ENCODE measurements around the gene RPRD1B. TPM values are rescaled to one million over a fixed set of nuclear protein-coding genes. Genes with fewer than 3 reads are reported as not detected.

Gene RPRD1B
- total RNA-seq, 1 experiment from 2014 or later: 55.1 TPM

DNA sequence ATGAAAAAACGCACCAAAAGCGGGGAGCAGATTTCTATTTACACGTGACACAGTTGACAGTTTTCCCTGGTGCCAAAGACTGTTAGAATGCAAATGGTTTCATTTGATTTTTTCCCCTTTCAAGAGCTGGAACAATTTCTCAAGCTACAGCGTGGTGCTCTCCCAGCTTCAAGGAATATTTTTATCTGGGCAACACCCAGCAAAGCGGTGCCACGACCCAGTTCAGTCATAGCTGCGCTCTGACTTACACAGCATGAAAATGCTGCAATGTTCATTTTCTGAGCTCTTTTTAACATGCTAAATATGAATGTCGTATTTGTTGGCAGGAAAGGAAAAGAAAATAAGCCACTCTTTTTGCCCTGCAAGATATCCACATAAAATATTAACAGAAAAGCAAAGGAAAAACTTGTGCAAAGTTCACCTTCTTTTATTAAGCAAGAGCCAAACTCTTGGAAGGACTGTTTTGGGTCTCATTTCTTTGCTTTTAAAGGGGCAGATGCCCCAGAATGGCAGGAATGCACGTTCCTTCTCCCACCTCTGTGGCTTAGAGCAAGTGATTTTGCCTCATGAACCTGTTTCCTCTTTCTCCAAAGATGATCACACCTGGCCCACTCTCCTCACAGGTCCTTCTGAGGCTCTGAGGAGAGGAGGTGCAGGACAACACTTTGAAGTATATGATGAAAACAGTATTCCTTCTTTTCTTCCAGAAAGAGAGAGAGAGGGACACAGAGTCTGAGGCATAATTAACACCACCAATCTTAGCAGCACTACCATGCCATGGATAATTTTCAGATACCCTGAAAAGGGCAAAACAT, 47.3 kb upstream of the RPRD1B start:
- ChIA-PET CTCF (interaction anchor here (0.6 kb wide), 1 partner anchor 243 kb away, joined by 3 read pairs; no protein-coding TSS in a partner anchor), POLR2A (ENCODE audit: unreplicated experiment) (no interaction called here)
- H3K27ac ChIP-seq: no peak overlapping the region
- H3K9me2 ChIP-seq (ENCODE audit: insufficient read depth): no peaks in the 10 kb centered on the region
- no peak overlapping the region for H3K4me3 ChIP-seq
- H3K4me1 ChIP-seq (replicated peaks; ENCODE audit: insufficient read depth): peaks cover 15% of the 10 kb centered on the region
- no peaks in the 10 kb centered on the region for H3K9me3 ChIP-seq (ENCODE audit: insufficient read depth, low read depth)
- no peaks in the 10 kb centered on the region for H3F3A ChIP-seq (ENCODE audit: insufficient read depth, low read depth)
- no peaks in the 10 kb centered on the region; the same call in 1 of the 2 replicates for H4K20me1 ChIP-seq (ENCODE audit: insufficient read depth)
- no peaks in the 10 kb centered on the region for H3K79me2 ChIP-seq (ENCODE audit: low read depth)
- intact Hi-C loops (cut with micrococcal nuclease; ENCODE audit: unreplicated experiment): no loop called here
- no peaks in the 10 kb centered on the region for H3K36me3 ChIP-seq (ENCODE audit: low read depth)
- no peak for TF ChIP-seq EZH2 (IDR thresholded peaks at IDR 0.05; ENCODE audit: low read depth)
- TF ChIP-seq, protein P1, sequence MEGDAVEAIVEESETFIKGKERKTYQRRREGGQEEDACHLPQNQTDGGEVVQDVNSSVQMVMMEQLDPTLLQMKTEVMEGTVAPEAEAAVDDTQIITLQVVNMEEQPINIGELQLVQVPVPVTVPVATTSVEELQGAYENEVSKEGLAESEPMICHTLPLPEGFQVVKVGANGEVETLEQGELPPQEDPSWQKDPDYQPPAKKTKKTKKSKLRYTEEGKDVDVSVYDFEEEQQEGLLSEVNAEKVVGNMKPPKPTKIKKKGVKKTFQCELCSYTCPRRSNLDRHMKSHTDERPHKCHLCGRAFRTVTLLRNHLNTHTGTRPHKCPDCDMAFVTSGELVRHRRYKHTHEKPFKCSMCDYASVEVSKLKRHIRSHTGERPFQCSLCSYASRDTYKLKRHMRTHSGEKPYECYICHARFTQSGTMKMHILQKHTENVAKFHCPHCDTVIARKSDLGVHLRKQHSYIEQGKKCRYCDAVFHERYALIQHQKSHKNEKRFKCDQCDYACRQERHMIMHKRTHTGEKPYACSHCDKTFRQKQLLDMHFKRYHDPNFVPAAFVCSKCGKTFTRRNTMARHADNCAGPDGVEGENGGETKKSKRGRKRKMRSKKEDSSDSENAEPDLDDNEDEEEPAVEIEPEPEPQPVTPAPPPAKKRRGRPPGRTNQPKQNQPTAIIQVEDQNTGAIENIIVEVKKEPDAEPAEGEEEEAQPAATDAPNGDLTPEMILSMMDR (conservative IDR thresholded peaks at IDR 0.05): no peak
- no peak for DNase-seq
- H3K27me3 ChIP-seq (ENCODE audit: insufficient read depth, low read depth): no peaks in the 10 kb centered on the region
- BruUV-seq (replicated peaks): no TSS peak
- no peak overlapping the region for H3K4me2 ChIP-seq
- H2AFZ ChIP-seq: no peak overlapping the region

DNA sequence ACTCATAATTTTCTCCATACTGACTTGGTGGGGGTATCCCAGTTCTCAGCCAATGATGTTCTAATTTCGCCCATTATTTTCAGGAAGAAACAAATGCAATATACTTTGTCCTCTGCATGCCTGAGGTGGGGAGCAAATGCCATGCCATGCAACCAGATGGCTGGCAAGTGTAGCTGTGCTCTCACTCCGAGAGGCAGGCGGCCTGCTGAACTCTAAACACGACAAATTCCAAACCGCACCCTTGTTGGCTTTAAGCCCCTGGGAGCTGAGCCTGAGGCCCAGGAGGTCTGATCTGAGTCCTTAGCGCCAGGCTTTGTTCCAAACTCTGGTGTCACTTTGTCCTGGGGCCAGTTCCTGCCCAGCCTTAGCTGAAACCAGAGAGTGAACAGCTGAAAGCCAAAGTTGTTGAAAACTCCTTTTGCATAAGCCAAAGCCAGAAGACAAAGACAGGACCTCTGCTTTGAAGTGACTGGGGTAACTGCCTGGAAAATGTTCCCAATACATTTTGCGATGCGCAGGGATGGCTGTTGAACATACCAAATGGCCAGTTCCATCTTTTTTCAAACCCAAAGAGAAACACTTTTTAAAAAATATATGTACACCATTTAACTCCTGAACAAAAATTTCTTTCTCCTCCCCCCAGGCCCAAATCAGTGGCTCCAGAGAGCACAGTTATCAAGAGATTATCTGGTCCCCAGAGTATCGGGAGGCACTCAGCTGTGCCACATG, 46.5 kb upstream of the RPRD1B start:
- H4K20me1 ChIP-seq (ENCODE audit: insufficient read depth): no peaks in the 10 kb centered on the region
- H3K9me3 ChIP-seq (ENCODE audit: insufficient read depth, low read depth): no peaks in the 10 kb centered on the region
- TF ChIP-seq, protein P1 (conservative IDR thresholded peaks at IDR 0.05): no peak
- TF ChIP-seq EZH2 (IDR thresholded peaks at IDR 0.05; ENCODE audit: low read depth): no peak
- H3F3A ChIP-seq (ENCODE audit: insufficient read depth, low read depth): no peaks in the 10 kb centered on the region
- H3K4me2 ChIP-seq: no peak overlapping the region
- BruUV-seq (replicated peaks): no TSS peak
- CTCF ChIA-PET: interaction anchor here (0.6 kb wide), 1 partner anchor 242 kb away, joined by 3 read pairs; no protein-coding TSS in a partner anchor
- H3K36me3 ChIP-seq (ENCODE audit: low read depth): no peaks in the 10 kb centered on the region
- no peaks in the 10 kb centered on the region for H3K9me2 ChIP-seq (ENCODE audit: insufficient read depth)
- no peaks in the 10 kb centered on the region for H3K79me2 ChIP-seq (ENCODE audit: low read depth)
- H3K4me1 ChIP-seq (replicated peaks; ENCODE audit: insufficient read depth): peaks cover 16% of the 10 kb centered on the region
- no peak overlapping the region for H3K27ac ChIP-seq
- H2AFZ ChIP-seq: no peak overlapping the region
- POLR2A ChIA-PET (ENCODE audit: unreplicated experiment): interaction anchor here (0.7 kb wide), 1 partner anchor 275 kb away, joined by 6 read pairs; no protein-coding TSS in a partner anchor
- H3K4me3 ChIP-seq: no peak overlapping the region
- DNase-seq: peak; percentile 41 to 79
- H3K27me3 ChIP-seq (ENCODE audit: insufficient read depth, low read depth): no peaks in the 10 kb centered on the region
- intact Hi-C loops (cut with micrococcal nuclease; ENCODE audit: unreplicated experiment): no loop called here

DNA sequence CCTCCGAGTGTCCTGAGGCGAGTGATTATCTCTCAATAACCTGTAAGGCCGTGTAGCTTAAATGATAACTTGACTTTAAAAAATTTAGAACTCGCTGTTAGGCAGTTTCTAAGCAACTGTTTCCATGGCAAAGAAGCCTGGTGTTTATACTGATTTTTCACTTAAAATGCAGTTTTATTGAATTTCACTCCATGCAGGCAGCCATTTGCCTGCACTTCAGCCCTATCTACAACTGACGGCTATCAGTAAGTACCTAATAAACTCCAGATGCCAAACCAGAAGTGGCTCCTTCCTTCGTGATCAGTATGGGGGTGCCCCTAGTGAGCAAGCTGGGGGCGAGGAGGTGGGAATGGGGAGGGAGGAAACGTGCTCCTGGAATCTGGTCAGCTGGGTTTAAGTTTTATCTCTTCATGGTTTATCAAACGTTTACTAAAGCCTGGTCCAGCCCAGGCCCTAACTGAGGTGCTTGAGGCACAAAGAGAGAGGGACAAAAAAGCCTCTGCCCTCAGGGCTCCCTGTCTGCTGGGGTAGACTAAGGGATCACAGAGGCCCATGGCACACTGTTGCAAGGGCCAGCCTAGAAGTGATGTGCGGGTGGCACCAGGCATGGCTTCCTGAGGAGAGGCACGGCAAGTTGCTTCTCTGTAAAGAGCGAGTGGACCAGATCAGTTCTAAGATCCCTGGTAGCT, 45.8 kb upstream of the RPRD1B start:
- no peaks in the 10 kb centered on the region for H3F3A ChIP-seq (ENCODE audit: insufficient read depth, low read depth)
- H3K4me3 ChIP-seq: no peak overlapping the region
- POLR2A ChIA-PET (ENCODE audit: unreplicated experiment): interaction anchor here (0.7 kb wide), 1 partner anchor 274 kb away, joined by 6 read pairs; no protein-coding TSS in a partner anchor
- H3K4me1 ChIP-seq (replicated peaks; ENCODE audit: insufficient read depth): peaks cover 16% of the 10 kb centered on the region
- no peak overlapping the region for H2AFZ ChIP-seq
- no peak for DNase-seq
- H3K27me3 ChIP-seq (ENCODE audit: insufficient read depth, low read depth): no peaks in the 10 kb centered on the region
- TF ChIP-seq, protein P1 (conservative IDR thresholded peaks at IDR 0.05): no peak
- no peak for TF ChIP-seq EZH2 (IDR thresholded peaks at IDR 0.05; ENCODE audit: low read depth)
- H3K27ac ChIP-seq: no peak overlapping the region
- H4K20me1 ChIP-seq (ENCODE audit: insufficient read depth): no peaks in the 10 kb centered on the region
- no peak overlapping the region for H3K4me2 ChIP-seq
- H3K9me3 ChIP-seq (ENCODE audit: insufficient read depth, low read depth): no peaks in the 10 kb centered on the region
- H3K9me2 ChIP-seq (ENCODE audit: insufficient read depth): no peaks in the 10 kb centered on the region
- intact Hi-C loops (cut with micrococcal nuclease; ENCODE audit: unreplicated experiment): no loop called here
- CTCF ChIA-PET: no interaction called here
- no peaks in the 10 kb centered on the region for H3K36me3 ChIP-seq (ENCODE audit: low read depth)
- no peaks in the 10 kb centered on the region for H3K79me2 ChIP-seq (ENCODE audit: low read depth)
- no TSS peak for BruUV-seq (replicated peaks)

Measured in PC-9 (cell line).